HG03103 (cell line): ENCODE data around the gene HS3ST3B1.

Source experiments
- ATAC-seq: cut with Tn5 transposase; IDR thresholded peaks from one replicate; pipeline ENCODE4 v1.9.1; 2021; ENCODE audit warnings: low read depth; ENCODE audit not compliant: unreplicated experiment

Gene HS3ST3B1

DNA sequence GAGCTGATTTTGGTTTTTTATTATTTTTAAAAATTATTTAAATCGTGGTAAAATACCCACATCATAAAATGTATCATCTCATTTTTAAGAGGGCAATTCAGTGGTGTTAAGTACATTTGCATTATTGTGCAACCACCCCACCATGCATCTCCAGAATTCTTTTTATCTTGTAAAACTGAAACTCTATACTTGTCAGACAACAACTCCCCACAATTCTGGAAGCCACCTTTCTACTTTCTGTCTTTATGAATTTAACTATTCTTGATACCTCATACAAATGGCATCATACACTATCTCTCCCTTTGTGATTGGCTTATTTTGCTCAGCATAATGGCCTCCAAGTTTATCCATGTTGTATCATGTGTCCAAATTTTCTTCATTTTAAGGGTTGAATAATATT, 97.9 kb downstream of the HS3ST3B1 start:
- no peak for ATAC-seq
